DMS153 treated with DMSO at 0.1 percent for 48 hours (cell line): ENCODE measurements around the gene CPA4.
"Not testable (repeated sequence)": the region's sequence is repeated elsewhere in the genome, so short reads cannot be mapped to it uniquely, and the experiment has no call there.

Experiments
- DNase-seq: peaks from one replicate; lab custom pipeline; 2025; ENCODE audit not compliant: unreplicated experiment; lab: John Stamatoyannopoulos, UW

Gene CPA4

GRCh38 chr7:130292682-130293257 lies at the start of gene CPA4:
TSS of gene CPA4 (plus strand) at chr7:130293161. CDS start at chr7:130293181, 20 bp downstream.
- DNase-seq, result no peak

- not testable (repeated sequence) for DNase-seq
Observed at GRCh38 chr7:130243486-130243885, 49.5 kb upstream of the CPA4 start.

- DNase-seq, result not testable (repeated sequence)
Observed at GRCh38 chr7:130246491-130246890, 46.5 kb upstream of the CPA4 start.

GRCh38 chr7:130248842-130249241 lies 44.1 kb upstream of the CPA4 start:
- not testable (repeated sequence) for DNase-seq

GRCh38 chr7:130249626-130250025 lies 43.3 kb upstream of the CPA4 start:
- DNase-seq, result not testable (repeated sequence)

GRCh38 chr7:130254555-130254954 lies 38.4 kb upstream of the CPA4 start:
- no peak for DNase-seq

GRCh38 chr7:130256704-130257103 lies 36.3 kb upstream of the CPA4 start:
- DNase-seq, result no peak

GRCh38 chr7:130258494-130259078 lies 34.4 kb upstream of the CPA4 start:
- no peak for DNase-seq

GRCh38 chr7:130262448-130262847 lies 30.5 kb upstream of the CPA4 start:
- DNase-seq, result no peak

GRCh38 chr7:130263130-130263529 lies 29.8 kb upstream of the CPA4 start:
- no peak for DNase-seq

- DNase-seq, result no peak
Observed at GRCh38 chr7:130266258-130266960, 26.6 kb upstream of the CPA4 start, which contains the start of gene CPA2. TSS of gene CPA2 (plus strand) at chr7:130266863. CDS start at chr7:130266882, 19 bp downstream.

GRCh38 chr7:130266961-130267321 lies 26.0 kb upstream of the CPA4 start:
- no peak for DNase-seq

GRCh38 chr7:130268463-130269317 lies 24.3 kb upstream of the CPA4 start:
- DNase-seq, result peak; percentile 32

GRCh38 chr7:130269318-130269694 lies 23.7 kb upstream of the CPA4 start:
- DNase-seq, result no peak

GRCh38 chr7:130270947-130271800 lies 21.8 kb upstream of the CPA4 start:
- DNase-seq, result no peak

GRCh38 chr7:130272381-130273080 lies 20.4 kb upstream of the CPA4 start:
- peak; percentile 77 for DNase-seq

- DNase-seq, result peak; percentile 94
Observed at GRCh38 chr7:130273081-130273932, 19.7 kb upstream of the CPA4 start.

GRCh38 chr7:130273933-130274255 lies 19.1 kb upstream of the CPA4 start:
- DNase-seq, result peak; percentile 70

- no peak for DNase-seq
Observed at GRCh38 chr7:130274296-130274695, 18.7 kb upstream of the CPA4 start.
